Inferior parietal cortex (tissue), 1 donor: ENCODE data around the gene KLRK1.
"Not testable (repeated sequence)": the region's sequence is repeated elsewhere in the genome, so short reads cannot be mapped to it uniquely, and the experiment has no call there.

Experiments
- DNase-seq: peaks from one replicate; pipeline ENCODE4 v3.0.0-alpha.2; 2016; ENCODE audit errors: extremely low spot score

Gene KLRK1

GRCh38 chr12:10388624-10389413 lies 1.0 kb downstream of the KLRK1 start:
- DNase-seq, result no peak

GRCh38 chr12:10387498-10387897 lies 2.3 kb downstream of the KLRK1 start:
- not testable (repeated sequence) for DNase-seq

- no peak for DNase-seq
Observed at GRCh38 chr12:10386857-10387256, 3.0 kb downstream of the KLRK1 start.

GRCh38 chr12:10385166-10385613 lies 4.7 kb downstream of the KLRK1 start:
- no peak for DNase-seq

- no peak for DNase-seq
Observed at GRCh38 chr12:10384191-10384590, 5.7 kb downstream of the KLRK1 start.

GRCh38 chr12:10381928-10382628 lies 7.8 kb downstream of the KLRK1 start:
- no peak for DNase-seq

GRCh38 chr12:10378737-10379136 lies 11.1 kb downstream of the KLRK1 start:
- not testable (repeated sequence) for DNase-seq

GRCh38 chr12:10374624-10375018 lies 15.2 kb downstream of the KLRK1 start:
- DNase-seq, result no peak

- DNase-seq, result no peak
Observed at GRCh38 chr12:10372559-10372958, 17.3 kb downstream of the KLRK1 start.

- DNase-seq, result not testable (repeated sequence)
Observed at GRCh38 chr12:10371893-10372535, 17.8 kb downstream of the KLRK1 start.

- DNase-seq, result no peak
Observed at GRCh38 chr12:10369557-10370415, 20.1 kb downstream of the KLRK1 start.

GRCh38 chr12:10368206-10369171 lies 21.4 kb downstream of the KLRK1 start:
- no peak for DNase-seq

- not testable (repeated sequence) for DNase-seq
Observed at GRCh38 chr12:10367714-10368113, 22.1 kb downstream of the KLRK1 start.

GRCh38 chr12:10366875-10367274 lies 23.0 kb downstream of the KLRK1 start:
- DNase-seq, result peak; percentile 28

GRCh38 chr12:10365696-10366405 lies 24.0 kb downstream of the KLRK1 start:
- peak; percentile 68 for DNase-seq

- peak; percentile 89 for DNase-seq
Observed at GRCh38 chr12:10364815-10365622, 24.8 kb downstream of the KLRK1 start.

GRCh38 chr12:10363914-10364814 lies 25.7 kb downstream of the KLRK1 start:
- peak; percentile 78 for DNase-seq

GRCh38 chr12:10363658-10363913 lies 26.3 kb downstream of the KLRK1 start:
- peak; percentile 38 for DNase-seq
